NCI-H345 (cell line): Measurements from ENCODE around the gene EIF3CL.
"Not testable (repeated sequence)": the region's sequence is repeated elsewhere in the genome, so short reads cannot be mapped to it uniquely, and the experiment has no call there.

Experiments used
- DNase-seq: peaks from one replicate; lab custom pipeline; 2025; lab: John Stamatoyannopoulos, UW

EIF3CL gene

GRCh38 chr16:28403220-28404072 lies at the start of gene EIF3CL:
EIF3CL (minus strand) TSS chr16:28403841; CDS start chr16:28403618, 223 bp downstream.
- DNase-seq = not testable (repeated sequence)

GRCh38 chr16:28447081-28447480 lies 43.4 kb upstream of the EIF3CL start:
- DNase-seq = not testable (repeated sequence)

GRCh38 chr16:28446388-28446787 lies 42.7 kb upstream of the EIF3CL start:
- DNase-seq = not testable (repeated sequence)

GRCh38 chr16:28443943-28444342 lies 40.3 kb upstream of the EIF3CL start:
- not testable (repeated sequence) for DNase-seq

- not testable (repeated sequence) for DNase-seq
These were observed 35.3 kb upstream of the EIF3CL start for GRCh38 chr16:28438899-28439298.

- not testable (repeated sequence) for DNase-seq
These were observed 31.7 kb upstream of the EIF3CL start for GRCh38 chr16:28435340-28435739.

- DNase-seq = not testable (repeated sequence)
These were observed 22.5 kb upstream of the EIF3CL start for GRCh38 chr16:28426060-28426680.

GRCh38 chr16:28421071-28421750 lies 17.6 kb upstream of the EIF3CL start:
- DNase-seq = not testable (repeated sequence)

- not testable (repeated sequence) for DNase-seq
These were observed 13.4 kb upstream of the EIF3CL start for GRCh38 chr16:28417033-28417432.

GRCh38 chr16:28414530-28414929 lies 10.9 kb upstream of the EIF3CL start:
- not testable (repeated sequence) for DNase-seq

- DNase-seq = not testable (repeated sequence)
These were observed 9.9 kb upstream of the EIF3CL start for GRCh38 chr16:28413585-28413984.

GRCh38 chr16:28392054-28392453 lies 11.6 kb downstream of the EIF3CL start:
- not testable (repeated sequence) for DNase-seq

- not testable (repeated sequence) for DNase-seq
These were observed 21.3 kb downstream of the EIF3CL start for GRCh38 chr16:28382177-28382867.

- DNase-seq = not testable (repeated sequence)
These were observed 25.8 kb downstream of the EIF3CL start for GRCh38 chr16:28377822-28378221.

- DNase-seq = not testable (repeated sequence)
These were observed 26.5 kb downstream of the EIF3CL start for GRCh38 chr16:28377108-28377625.

GRCh38 chr16:28375115-28375514 lies 28.5 kb downstream of the EIF3CL start:
- DNase-seq = not testable (repeated sequence)

GRCh38 chr16:28374281-28374680 lies 29.4 kb downstream of the EIF3CL start:
- DNase-seq = not testable (repeated sequence)

- DNase-seq = not testable (repeated sequence)
These were observed 35.7 kb downstream of the EIF3CL start for GRCh38 chr16:28367926-28368325.

GRCh38 chr16:28364268-28365173 lies 39.1 kb downstream of the EIF3CL start:
- DNase-seq = not testable (repeated sequence)

- DNase-seq = not testable (repeated sequence)
These were observed 40.2 kb downstream of the EIF3CL start, which contains the start of gene NPIPB6 for GRCh38 chr16:28363408-28363807. NPIPB6 (minus strand) TSS chr16:28363508; CDS start chr16:28362822, 686 bp downstream.
